HG03342 (cell line): ENCODE data around the gene RPUSD1.
"Not testable (repeated sequence)": the region's sequence is repeated elsewhere in the genome, so short reads cannot be mapped to it uniquely, and the experiment has no call there.

ENCODE experiments used
- ATAC-seq: cut with Tn5 transposase; IDR thresholded peaks from one replicate; pipeline ENCODE4 v1.9.1; 2021; ENCODE audit warnings: mild to moderate bottlenecking, moderate library complexity; ENCODE audit not compliant: unreplicated experiment

RPUSD1 gene

DNA sequence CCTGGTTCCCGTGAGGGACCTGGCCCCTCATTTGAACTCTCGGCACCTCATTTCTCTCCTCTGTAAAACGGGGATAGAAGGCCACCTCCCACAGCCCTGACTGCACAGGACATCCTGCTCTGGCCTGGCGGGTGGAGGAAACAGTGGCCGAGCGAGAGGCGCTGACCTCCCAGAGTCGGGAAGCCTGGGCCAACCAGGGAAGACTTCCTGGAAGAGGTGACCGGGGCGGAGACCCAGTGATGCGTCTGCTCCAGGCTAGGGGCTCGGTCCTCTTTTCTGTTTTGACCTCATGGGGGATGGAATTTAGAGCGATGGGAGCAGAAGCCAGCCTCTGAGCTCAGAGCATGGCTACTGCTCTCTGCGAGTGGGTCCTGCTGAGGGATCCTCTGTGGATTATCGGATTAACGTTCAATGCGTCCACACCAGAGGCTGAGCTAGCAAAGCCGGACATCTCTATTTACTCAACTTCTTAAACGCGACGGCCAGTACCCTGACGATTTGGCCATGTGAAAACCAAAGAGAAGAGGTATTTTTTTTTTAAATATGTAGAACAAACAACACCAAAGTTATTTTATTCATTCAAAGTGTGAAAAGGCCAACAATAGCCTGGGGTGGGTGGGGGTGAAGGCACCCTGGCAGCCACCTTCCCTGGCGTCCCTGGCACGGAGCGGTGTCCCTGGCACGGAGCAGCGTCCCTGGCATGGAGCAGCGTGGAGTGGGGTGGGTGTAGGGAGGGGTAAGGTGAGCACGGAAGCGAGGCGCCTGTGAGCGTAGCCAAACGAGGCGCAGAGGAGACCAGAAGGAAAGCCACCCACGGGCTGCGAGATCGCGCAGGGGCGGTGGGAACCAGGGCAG lies 36.8 kb downstream of the RPUSD1 start:
- no peak for ATAC-seq

DNA sequence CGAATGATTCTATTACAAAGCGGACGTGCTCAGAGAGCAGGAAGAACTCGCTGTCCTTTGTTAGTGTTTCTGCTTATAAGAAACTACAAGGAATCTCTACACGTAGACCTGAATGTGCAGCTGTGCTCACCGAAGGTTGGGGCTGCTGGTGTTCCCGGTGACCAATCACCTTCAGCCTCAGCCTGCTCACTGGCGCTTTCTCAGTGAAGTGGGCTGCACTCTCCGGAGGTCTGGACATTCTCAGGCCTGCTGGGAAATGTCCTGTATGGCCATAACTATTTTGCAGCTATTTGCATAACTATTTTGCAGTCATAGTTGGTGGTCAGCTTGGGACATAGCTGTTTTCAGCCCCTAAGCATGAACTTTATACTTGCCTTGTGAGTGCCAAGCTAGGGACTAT lies 37.7 kb downstream of the RPUSD1 start:
- no peak for ATAC-seq

DNA sequence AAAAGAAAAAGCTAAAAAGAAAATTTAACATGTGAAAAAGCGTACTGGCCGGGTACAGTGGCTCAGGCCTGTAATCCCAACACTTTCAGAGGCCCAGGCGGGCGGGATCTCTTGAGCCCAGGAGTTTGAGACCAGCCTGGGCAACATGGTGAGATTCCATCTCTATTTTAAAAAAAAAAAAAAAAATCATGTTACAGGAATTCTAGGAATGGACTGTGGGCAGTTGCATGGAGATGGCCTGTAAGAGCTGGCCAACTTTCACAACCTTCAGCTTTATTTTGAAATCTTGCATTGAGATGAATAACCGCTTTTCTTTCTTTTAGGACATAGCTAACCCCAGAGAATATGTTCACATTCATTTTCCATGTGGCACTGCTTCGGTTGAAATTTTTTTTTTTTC lies 39.2 kb downstream of the RPUSD1 start:
- ATAC-seq = no peak

DNA sequence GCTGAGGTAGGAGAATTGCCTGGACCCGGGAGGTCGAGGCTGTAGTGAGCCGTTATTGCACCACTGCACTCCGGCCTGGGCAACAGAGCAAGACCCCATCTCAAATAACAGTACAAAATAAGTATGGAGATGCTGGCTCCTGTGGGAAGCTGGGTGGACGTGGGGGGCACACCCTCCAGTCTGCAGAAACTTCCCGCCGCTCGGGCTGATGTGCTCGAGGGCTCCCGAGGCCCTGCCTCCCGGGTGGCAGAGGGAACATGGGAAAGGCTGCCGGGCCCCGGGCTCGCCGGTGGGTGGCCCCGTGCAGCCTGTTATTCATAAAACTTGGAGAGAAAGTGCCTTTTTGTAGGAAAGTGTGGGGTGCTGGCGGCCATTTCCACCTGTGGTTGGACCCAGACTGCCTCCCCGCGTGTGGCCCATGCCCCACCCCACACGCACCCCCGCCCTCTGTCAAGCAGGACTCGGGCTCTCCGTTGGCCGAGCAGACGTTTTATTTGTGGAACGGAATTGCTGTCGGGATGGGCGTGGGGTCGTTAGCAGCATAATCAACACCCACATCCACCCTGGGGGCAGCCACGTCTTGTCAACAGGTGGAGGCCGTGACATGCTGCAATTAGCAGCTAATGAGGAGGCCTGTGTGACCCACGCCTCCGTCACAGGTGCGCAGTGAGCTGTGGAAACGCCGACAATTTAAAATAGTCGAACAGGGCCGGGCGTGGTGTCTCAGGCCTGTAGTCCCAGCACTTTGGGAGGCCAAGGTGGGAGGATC lies 40.0 kb downstream of the RPUSD1 start:
- ATAC-seq = no peak

DNA sequence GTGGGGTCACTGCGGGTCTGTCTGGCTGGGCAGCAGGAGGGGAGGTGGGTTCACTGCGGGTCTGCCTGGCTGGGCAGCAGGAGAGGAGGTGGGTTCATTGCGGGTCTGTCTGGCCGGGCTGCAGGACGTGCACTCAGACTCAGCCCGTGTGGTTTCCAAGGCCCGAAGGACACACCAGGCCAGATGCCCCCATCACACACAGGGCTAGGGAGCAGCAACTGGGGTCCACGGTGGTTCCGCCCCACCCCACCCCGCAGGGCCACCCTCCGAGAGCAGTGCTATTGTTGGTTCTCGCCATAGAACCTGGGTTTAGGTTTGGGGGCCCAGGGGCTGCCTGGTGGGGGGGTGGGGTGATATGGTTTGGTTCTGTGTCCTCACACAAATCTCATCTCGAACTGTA lies 41.5 kb downstream of the RPUSD1 start:
- no peak for ATAC-seq

DNA sequence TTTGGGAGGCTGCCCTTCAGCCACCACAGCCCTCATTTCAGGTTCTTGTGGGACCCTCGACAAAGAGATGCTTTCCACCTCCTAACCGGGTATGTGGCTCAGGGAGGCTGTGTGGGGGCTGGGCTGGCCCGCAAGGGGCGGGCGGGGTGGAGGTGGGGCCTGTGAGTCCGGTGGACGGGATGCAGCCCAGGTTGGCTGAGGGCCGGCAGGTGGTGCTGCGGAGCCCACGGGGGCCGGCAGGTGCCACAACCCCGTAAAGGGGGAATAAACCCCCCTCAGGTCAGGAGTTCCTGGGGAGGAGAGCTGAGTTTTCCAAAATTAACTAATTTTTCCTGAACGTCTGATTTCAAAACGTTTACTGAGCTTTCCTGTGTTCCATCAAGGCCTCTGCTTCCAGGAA lies 42.4 kb downstream of the RPUSD1 start:
- ATAC-seq = no peak

DNA sequence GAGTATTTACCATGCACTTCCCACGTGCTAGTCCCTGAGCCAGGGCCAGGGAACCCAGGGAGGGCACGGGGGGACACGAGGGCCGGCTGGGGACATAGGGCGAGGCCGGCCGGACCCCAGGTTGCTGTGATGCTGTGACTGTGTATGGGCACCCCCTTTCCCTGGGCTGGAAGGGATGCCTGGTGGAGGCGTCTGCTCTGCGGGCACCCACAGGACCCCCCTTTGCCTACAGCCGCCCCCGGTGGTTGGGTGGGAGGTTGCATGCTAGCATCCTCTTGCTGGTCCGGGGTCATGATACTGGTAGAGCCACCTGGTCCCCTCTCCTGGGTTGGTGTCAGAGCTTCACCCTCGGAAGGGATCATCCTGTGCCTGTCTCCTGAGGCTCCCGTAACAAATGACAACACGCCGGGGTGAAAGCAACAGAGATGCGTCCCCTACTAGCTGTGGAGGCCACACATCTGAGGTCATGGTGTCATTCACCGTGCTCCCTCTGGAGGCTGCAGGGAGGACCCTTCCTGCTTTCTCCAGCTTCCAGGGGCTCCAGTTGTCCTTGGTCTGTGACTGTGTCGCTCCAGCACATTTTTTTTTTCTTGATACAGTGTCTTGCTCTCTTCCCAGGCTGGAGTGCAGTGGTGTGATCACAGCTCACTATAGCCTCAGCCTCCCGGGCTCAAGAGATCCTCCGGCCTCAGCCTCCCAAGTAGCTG lies 44.2 kb downstream of the RPUSD1 start:
- ATAC-seq = no peak

DNA sequence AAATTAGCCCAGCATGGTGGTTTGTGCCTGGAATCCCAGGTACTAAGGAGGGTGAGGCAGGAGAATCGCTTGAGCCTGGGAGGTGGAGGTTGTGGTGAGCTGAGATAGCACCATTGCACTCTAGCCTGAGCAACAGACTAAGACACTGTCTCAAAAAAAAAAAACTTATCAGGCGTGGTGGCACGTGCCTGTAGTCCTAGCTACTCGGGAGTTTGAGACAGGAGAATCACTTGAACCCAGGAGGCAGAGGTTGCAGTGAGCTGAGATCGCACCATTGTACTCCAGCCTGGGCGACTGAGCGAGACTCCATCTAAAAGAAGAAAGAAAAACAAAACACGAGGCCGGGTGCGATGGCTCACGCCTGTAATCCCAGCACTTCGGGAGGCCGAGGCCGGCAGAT lies 45.3 kb downstream of the RPUSD1 start:
- not testable (repeated sequence) for ATAC-seq

DNA sequence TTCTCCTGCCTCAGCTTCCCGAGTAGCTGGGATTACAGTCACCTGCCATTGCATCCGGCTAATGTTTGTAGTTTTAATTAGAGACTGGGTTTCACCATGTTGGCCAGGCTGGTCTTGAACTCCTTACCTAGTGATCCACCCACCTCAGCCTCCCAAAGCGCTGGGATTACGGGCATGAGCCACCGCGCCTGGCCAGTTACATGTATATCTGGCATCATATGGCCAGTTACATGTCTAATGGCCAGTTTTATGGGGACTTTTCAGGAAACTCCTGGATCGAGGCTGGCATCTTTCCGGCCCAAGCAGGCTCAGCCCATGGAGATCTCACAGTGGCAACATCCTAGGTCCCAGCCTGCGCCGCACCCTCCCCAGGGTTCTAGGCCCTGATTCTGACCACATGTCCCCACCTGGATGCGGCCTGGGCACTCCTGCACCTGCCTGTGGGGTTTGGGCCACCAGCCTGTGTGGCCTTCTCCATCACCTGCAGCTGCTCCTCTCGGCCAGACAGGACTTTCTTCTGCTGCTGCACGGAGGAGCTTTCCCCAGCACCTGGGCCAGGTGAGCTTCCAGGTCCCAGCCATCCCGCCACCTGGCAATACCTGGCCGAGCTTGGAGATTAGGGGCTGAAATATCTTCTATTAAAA lies 46.1 kb downstream of the RPUSD1 start:
- ATAC-seq = no peak

DNA sequence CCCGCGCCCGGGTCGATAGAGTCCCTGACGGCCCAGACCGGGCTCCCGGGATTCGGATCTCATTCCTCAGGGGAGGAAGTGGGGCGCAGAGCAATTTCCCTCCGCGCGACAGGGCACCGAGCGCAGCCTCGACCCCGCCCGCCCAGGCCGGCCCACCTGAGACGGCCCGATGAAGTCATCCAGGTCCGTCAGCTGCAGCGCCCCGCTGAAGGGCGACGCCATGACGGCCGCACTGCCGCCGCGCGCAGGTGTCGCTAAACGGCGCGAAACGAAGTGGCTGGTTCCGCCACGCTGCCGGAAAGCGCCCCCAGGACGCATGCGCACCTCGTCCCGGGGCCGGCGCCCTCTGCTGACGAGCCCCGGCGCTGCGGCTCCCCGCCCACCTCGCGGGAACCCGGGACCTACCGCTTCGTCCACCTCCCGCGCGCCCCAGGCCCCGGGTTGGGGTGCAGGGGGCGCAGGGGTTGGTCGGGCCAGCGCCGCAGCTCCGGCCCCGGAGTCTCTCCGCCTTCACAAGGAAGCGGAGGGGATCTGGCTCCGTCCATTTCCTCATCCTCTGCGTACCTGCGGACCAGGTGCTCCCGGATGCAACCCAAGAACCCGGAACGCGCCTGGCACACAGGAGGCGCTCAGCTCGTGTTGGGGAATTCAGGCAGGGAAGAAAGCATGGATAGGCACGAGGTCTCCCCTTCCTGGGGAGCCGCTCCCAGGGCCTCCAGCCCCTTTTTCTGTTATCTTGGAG lies 47.2 kb downstream of the RPUSD1 start, which contains the start of gene CIAO3:
TSS of gene CIAO3 (minus strand) at position 234 of the 742 bp plus-strand sequence. CDS start at position 222, 12 bp downstream.
- ATAC-seq = peak; percentile 71

DNA sequence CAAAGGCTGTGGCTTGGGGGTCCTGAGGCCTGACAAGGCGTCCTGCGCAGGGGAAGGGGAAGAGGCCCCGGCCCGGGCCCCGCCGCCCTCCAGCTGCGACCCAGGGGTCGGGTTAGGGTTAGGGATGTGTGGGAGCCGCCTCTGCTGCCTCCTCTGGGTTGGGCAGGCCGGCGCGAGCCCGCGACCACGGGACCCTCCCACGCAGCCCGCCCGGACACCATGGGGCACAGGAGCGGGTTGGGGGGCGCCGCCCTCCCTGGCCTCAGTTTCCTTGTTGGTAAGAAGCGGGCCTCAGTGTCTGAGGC lies 47.8 kb downstream of the RPUSD1 start:
- ATAC-seq = no peak

DNA sequence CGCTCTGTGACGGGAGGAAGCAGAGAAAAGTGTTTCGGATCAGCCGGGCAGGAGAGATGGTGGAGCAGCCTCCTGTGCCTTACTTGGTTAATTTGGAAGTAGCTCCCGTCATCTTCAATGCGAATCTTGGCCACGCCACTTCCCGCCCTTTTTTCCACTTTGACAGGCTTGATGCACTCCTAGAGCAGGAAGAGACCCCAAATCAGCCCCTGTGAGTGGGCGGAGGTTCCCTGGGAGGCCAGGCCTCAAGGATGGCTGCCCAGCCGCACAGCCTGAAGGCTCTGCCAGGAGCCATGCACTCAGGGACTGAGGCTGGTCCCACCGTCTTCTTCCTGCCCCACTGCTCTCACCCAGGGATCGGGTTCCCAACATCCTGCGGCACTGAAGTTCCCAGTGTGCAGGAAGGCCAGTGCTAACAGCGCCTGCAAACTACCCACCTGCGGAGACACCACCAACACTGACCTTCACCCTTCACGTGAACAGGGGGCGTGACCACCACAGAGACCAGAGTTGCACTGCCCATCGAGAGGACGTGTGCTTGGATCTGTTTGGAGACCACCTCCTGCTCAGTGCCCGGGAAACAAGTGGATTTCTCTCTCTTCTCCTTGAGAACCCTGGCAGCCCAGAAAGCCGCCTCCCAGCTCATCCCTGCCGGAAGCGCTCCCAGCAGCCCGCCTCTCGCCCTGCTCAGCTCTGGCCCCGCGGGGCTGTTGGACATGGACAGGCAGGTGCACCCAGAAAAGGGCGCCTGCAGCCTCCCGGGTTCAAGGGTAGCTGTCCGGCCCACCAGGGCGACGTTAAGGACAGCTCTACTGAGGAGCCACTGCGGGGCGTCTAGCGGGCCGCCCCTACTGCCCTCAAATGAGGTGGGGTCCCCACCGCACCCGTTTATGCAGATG lies 48.4 kb downstream of the RPUSD1 start:
- no peak for ATAC-seq

DNA sequence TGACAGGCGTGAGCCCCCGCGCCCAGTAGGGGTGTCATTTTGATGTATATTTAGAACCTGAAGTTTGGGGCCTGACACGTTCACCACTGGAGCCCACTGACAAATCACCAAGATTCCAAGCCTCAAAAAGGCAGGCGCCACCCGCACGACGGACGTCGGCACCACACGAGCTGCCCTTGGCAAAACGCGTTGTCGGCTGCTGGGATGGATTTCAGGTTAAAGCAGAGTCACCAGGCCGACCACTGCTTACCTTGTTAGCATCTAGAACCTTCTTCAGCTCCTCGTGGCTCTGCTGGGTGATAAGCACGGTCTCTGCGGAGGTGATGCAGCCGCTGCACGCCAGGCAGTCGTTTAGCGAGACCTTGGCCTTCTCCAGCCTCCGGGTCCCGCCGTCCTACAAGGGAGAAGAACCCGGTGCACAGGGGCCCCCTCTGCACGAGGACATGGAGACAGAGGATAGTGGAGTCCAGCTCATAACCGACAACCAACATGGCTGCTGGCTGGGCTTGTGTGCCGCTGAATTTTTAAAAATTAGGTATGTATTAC lies 51.2 kb downstream of the RPUSD1 start:
- ATAC-seq = no peak

DNA sequence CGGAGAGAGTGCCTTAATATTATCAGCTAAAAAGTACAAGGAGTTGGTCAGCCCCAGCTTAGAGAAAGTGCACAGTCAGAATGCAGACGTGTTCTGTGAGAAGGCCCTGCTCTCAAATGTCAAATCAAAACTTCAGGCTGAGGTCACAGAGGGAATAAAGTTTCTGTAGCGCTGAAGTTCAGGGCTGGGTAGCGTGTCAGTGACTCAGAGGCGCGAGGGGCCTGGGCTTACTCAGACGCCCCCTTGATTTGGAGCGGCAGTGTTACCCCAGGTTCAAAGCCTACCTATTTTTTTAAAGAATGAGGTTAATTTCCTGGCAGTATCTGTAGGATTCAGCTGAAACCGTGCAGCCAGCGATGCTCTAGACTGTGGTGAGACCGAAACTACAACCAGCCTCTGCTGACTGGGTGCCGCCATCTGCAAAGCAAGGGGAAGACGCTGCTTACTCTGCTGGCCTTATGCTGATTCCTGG lies 52.2 kb downstream of the RPUSD1 start:
- no peak for ATAC-seq

DNA sequence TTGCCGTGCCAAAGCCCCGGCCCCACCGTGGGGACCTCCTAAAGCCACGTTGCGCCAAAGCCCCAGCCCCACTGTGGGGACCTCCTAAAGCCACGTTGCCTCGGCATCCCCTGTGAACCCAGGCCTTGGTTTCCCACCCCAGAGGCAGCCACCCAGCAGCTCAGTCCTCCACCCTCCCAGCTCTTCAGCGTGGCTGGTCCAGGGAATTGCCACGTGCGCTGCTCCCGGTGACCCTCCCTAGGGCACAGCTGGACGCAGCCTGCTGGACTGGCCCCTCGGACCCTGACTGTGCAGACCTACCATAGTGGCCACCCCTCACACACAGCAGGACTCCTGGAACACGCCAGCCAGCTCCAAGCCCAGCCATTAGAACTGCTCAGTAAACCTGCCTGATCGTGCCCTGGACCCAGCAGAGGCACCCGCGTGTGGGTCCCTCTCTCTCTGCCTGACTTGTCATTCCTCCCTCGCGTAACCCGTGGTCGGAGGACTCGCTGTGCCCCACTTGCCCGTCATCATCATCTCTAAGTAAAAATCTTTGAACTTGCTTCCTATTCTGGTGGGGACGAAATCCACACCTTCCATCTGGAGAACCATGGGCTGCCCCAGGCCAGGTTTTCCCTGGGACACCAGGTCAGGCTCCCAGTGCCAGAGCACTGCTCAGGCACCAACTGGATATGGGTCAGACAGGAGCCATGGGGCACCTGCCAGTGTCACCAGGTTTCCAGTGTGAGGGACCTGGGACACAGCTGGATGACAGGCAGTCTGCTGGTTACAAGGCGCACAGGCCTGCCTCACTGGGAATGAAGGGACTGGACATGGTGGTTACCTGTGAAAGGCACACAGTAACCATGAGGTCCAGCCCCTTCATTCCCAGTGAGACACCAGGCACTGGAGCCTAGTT lies 53.0 kb downstream of the RPUSD1 start:
- ATAC-seq = no peak
